ENCODE data around the gene GOLGA8H.
"Not testable (repeated sequence)": the region's sequence is repeated elsewhere in the genome, so short reads cannot be mapped to it uniquely, and the experiment has no call there.

The GOLGA8H gene

DNA sequence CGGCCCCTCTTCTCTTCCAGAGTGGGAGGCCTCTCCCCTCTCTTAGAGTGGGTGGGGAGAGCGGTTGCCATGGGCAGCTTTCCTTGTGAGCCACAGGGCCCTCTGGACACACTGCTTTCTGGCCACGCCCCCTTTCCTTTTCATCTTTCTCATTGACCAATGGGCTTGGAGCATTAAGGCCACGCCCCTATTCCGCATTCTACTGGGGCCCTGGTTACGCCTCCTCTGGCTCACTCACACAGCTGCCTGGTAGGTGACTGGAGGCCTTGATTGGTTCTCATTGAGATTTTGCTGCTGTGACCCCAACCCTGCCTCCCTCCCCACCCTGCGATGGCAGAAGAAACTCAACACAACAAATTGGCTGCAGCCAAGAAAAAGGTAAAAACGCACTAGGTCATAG lies at the start of gene GOLGA8H:
Gene GOLGA8H (plus strand): TSS at position 233 of the 400 bp plus-strand sequence. CDS start 98 bp downstream, at position 331.
- not testable (repeated sequence) for DNase-seq (ENCODE audit: low spot score)

GRCh38 chr15:30566949-30567348 lies 36.9 kb upstream of the GOLGA8H start:
- not testable (repeated sequence) for DNase-seq (ENCODE audit: low spot score)

GRCh38 chr15:30573012-30573491 lies 30.8 kb upstream of the GOLGA8H start:
- not testable (repeated sequence) for DNase-seq (ENCODE audit: low spot score)

- DNase-seq (ENCODE audit: low spot score): not testable (repeated sequence)
Measured at GRCh38 chr15:30579394-30579970, 24.3 kb upstream of the GOLGA8H start.

- DNase-seq (ENCODE audit: low spot score): not testable (repeated sequence)
Measured at GRCh38 chr15:30580716-30581115, 23.1 kb upstream of the GOLGA8H start.

- not testable (repeated sequence) for DNase-seq (ENCODE audit: low spot score)
Measured at GRCh38 chr15:30598953-30599352, 4.9 kb upstream of the GOLGA8H start.

DNA sequence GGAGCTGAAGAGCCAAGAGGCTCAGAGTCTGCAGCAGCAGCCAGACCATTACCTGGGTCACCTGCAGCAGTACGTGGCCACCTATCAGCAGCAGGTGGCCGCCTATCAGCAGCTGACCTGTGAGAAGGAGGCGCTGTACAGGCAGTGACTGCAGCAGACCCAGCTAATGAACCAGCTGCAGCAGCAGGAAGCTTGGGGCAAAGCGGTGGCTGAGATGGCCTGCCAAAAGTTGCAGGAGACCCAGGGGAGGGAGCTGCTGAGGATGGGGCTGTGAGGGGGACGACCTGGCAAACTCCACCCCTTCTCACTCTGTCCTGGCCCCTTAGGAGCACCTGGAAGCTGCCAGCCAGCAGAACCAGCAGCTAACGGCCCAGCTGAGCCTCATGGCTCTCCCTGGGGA lies 8.4 kb downstream of the GOLGA8H start:
- DNase-seq (ENCODE audit: low spot score): not testable (repeated sequence)

DNA sequence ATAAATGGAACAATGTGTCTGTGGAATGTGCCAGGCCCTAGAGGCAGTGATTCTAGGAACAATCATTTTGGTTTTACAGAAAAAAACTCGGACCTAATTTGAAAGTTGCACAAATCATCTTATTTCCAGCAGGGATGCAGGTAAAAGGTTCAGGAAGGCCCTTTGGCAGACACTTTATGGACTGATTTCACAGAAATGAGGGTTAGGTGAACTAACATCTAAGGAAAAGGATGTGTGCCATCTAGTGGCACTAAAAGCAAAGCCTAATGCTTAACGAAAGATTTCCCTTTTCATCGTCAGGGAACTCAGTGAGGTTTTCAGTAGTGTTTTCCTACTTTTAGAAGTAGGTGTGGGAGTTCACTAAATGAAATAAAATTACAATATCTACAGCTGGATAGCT lies 17.5 kb downstream of the GOLGA8H start:
- not testable (repeated sequence) for DNase-seq (ENCODE audit: low spot score)

DNA sequence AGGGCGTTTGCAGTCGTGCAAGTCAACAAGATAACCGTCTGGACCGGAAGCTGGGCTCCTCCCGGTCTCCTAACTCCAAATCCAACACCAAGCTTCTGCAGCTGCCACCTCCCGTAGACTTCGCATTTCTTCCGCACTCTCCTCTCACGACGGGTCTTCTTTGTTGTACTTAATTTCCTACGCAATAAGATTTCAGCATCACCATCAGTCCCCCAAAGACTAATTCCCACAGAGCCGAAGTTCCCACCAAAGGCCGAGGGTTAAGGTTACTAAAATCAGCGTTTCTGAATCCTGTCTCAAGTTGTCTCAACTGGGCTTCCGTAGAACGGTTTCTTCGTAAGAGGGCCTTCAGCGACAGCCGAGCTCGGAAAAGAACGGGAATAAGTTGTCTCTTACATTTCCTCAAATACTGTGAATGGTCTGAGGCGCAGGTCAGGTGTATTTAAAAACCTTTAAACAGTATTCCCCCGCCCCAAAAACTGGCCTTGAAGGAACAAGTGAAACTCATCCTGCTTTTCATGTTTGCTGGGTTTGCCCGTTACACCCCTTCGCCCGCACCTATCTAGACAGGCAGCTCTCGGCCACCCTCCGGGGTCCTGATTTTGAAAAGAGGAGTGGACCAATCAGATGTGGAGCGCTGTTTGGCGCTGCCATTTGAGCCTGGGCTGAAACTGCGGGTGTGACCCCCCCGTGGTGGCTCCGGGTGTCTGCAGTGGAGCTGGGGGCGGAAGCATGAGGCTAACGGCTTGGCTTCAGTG lies 21.8 kb downstream of the GOLGA8H start, which contains the start of gene ARHGAP11B:
Gene ARHGAP11B (plus strand): TSS at position 693 of the 758 bp plus-strand sequence.
- peak; percentile 96 for DNase-seq (ENCODE audit: low spot score)

GRCh38 chr15:30626194-30626565 lies 22.4 kb downstream of the GOLGA8H start:
- peak; percentile 19 for DNase-seq (ENCODE audit: low spot score)

GRCh38 chr15:30626632-30627031 lies 22.8 kb downstream of the GOLGA8H start:
- DNase-seq (ENCODE audit: low spot score): not testable (repeated sequence)

GRCh38 chr15:30650012-30650929 lies 46.4 kb downstream of the GOLGA8H start:
- peak; percentile 11 for DNase-seq (ENCODE audit: low spot score)

DNA sequence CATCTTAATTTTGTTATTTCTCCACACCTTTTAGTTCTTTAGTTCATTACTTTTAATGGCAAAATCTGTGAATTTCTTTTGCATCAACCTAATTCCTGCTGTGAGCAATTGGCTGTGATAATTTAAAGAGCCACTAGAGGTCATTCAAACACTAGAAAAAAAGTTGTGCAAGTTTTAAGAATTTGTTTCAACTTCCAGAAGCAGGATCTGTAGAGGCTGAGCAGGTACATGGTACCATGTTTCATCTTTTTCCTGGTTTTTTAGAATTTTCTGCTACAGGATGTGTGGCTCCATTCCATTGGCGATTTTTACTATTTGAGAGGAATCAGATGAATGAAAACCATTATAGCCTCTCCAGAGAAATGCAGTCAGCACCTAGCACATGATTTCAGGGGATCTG lies 57.3 kb downstream of the GOLGA8H start:
- DNase-seq (ENCODE audit: low spot score): not testable (repeated sequence)

All from globus pallidus (tissue), 1 donor.